AG09319 (cell line): Measurements from ENCODE around the gene DCAF5.
"Not testable (repeated sequence)": the region's sequence is repeated elsewhere in the genome, so short reads cannot be mapped to it uniquely, and the experiment has no call there.

Experiments used
- DNase-seq: peaks from one replicate; pipeline ENCODE4 v3.0.0-alpha.2; 2010; ENCODE audit warnings: low read depth; ENCODE audit errors: extremely low read depth
- TF ChIP-seq, protein P1 (sequence below): IDR thresholded peaks from 2 replicates; pipeline ENCODE4 v1.5.1; 2011; ENCODE audit warnings: low read depth, mild to moderate bottlenecking, inconsistent platforms, low read length, moderate library complexity

DCAF5 gene

DNA sequence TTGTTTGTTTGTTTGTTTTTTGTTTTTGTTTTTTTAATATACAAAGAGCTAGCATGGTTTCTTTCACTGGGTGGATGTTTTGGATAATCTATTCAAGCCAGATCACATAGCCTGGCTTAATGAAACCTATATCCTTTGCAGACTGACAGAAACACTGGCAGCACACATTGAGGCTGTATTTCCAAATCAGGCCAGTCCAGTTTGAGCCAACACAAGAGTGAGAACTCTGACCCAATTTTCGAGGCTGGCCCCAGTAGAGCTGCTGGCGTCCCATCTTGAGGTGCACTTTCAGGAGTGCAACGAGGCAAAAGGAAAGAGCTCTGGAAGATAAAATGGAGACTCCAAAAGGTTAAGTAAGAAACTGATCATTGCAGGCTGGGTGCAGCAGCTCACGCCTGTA is 129.9 kb downstream of the DCAF5 start:
- TF ChIP-seq, protein P1, sequence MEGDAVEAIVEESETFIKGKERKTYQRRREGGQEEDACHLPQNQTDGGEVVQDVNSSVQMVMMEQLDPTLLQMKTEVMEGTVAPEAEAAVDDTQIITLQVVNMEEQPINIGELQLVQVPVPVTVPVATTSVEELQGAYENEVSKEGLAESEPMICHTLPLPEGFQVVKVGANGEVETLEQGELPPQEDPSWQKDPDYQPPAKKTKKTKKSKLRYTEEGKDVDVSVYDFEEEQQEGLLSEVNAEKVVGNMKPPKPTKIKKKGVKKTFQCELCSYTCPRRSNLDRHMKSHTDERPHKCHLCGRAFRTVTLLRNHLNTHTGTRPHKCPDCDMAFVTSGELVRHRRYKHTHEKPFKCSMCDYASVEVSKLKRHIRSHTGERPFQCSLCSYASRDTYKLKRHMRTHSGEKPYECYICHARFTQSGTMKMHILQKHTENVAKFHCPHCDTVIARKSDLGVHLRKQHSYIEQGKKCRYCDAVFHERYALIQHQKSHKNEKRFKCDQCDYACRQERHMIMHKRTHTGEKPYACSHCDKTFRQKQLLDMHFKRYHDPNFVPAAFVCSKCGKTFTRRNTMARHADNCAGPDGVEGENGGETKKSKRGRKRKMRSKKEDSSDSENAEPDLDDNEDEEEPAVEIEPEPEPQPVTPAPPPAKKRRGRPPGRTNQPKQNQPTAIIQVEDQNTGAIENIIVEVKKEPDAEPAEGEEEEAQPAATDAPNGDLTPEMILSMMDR = no peak
- no peak for DNase-seq

DNA sequence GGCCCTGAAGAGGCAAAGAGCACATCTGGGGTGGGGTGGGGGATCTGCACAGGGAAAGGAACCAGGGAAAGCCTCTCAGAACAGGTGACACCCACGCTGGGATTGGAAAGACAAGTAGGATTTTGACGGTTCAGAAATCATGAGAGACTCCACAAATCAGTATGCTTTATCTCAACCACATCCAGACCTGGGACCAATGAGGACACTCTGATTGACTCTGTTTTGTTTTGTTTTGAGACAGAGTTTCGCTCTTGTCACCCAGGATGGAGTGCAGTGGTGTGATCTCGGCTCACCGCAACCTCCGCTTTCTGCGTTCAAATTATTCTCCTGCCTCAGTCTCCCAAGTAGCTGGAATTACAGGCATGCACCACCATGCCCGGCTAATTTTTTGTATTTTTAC is 130.8 kb downstream of the DCAF5 start:
- not testable (repeated sequence) for DNase-seq

DNA sequence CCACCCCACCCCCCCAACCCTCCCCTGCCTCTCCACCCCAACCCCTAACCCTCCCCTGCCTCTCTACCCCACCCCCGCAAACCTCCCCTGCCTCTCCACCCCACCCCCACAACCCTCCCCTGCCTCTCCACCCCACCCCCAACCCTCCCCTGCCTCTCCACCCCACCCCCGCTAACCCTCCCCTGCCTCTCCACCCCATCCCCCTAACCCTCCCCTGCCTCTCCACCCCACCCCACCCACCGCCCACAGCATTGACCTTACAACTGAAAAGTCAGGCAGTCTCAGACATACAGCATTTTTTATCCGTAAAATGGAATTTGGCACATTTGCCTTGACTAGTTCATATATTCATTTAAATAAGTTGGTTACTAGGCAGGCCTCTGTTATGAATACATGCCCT is 135.2 kb downstream of the DCAF5 start:
- TF ChIP-seq, protein P1 = no peak
- no peak for DNase-seq

DNA sequence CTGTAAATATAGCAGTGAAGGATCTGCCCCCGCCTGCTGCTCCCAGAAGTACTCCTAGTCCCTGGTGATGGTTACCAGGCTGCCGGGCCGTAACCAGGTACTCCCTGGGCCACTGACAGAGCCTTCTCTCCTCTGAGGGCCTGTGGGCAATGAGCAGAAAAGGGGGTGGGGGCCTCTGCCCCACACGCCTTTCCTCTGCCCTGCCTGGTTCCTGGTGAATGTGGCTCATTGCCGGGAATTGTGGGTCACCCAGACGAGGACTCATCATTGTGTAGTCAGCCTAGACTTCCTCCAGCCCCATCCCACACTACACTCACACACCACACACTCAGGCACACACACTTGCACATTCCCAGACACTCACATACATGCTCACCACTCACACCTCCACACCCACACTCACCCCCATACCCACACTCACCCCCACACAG is 138.1 kb downstream of the DCAF5 start:
- TF ChIP-seq, protein P1 = no peak
- DNase-seq = no peak

DNA sequence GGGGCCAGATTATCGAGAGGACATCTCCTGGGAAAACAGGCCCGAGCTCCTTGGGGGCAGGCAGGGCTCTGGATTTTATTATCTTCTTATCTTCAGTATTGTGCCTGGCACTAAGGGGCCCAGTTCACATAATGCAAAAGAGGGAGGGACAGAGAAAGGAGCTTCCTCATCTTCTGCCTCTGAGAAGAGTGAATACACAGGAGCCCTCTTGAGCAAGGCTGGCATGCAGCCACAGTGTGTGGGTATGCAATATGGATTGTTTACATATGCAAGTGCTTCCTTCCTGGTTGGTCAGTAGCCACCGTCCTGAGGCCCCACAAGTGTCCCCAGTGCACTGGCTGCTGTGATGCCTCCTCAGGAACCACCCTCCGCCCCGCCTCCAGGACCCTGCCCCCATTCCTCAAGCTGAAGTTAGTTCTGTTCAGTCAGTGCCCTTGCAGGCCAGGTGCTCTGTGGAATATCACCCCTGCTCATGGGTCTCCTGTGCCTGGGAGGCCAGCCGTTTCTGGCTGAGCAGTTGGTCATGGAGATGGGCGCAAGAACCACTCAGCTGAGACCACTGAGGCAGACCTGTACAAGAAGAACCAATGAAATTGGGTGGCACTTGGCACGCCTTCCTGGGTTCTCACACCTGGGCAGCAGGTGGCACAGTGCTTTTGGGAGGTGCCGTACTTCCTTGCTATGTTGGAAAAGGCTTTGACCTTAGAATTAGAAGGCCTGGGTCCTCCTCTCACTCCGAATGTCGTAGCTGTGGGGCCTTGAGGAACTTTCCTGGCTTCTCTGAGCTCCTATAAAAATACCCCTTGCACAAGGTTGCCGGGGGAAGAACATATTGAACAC is 138.8 kb downstream of the DCAF5 start:
- DNase-seq = no peak
- TF ChIP-seq, protein P1 = no peak

DNA sequence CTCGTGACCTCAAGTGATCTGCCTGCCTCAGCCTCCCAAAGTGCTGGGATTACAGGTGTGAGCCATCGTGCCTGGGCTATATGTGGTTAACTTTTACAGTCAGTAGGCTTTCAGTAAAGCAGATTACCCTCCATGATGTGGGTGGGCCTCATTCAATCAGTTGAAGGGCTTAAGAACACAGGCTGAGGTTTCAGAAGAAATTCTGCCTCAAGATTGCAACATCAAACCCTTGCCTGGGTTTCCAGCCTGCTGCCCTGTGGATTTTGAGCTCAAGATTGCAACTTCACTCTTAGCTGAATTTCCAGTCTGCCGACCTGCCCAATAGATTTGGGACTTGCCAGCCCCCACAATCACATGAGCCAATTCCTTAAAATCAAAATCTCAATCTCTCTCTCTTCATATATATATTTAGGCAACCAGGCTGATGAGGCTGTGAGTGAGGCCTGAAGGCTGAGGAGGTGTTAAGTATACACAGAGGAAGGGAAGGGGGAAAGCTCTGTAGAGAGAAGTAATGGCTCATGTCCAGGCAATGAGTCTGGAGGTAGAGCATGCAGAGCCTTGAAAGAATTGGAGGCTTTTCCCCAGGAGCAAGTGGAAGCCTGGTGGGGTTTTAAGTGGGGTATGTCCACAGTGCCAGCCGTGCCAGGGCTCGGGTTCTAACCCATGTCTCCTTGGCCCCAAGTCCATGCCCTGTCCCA is 140.5 kb downstream of the DCAF5 start:
- no peak for DNase-seq
- TF ChIP-seq, protein P1 = no peak

DNA sequence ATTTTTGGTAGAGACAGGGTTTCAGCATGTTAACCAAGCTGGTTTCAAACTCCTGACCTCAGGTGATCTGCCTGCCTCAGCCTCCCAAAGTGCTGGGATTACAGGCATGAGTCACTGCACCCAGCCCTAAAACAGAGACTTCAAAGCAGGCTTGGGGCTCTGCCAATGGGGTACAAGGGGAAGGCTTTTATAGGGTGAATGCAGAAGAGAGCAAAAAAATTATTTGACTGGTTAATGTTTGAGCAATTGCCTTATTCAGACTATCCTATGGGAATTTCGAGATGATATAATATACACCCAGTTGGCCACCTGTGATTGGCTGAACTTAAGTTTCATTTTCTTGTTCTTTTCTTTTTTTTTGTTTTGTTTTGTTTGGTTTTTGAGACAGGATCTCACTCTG is 142.3 kb downstream of the DCAF5 start:
- TF ChIP-seq, protein P1 = no peak
- DNase-seq = no peak
